ENCODE results near the gene DDOST. TPM values are rescaled to one million over a fixed set of nuclear protein-coding genes. Genes with fewer than 3 reads are reported as not detected.
"Not testable (repeated sequence)": the region's sequence is repeated elsewhere in the genome, so short reads cannot be mapped to it uniquely, and the experiment has no call there.

The DDOST gene
- polyA plus RNA-seq, 1 donor (not counting 4 experiments of a cell fraction or from before 2014, with no cell fraction given): 263 TPM

DNA sequence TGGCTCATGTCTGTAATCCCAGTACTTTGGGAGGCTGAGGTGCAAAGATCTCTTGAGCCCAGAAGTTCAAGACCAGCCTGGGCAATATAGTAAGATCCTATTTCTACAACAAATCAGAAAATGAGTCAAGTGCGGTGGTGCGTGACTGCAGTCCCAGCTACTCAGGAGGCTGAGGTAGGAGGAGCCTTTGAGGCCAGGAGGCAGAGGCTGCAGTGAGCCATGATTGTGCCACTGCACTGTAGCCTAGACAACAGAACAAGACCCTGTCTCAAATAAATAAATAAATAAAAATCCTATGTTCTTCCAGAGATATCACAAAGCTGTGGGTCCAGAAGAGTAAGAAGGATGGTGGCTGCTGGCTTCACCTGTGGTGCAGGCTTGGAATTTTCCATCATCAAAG lies 50.2 kb downstream of the DDOST start:
- dilution Hi-C loops (cut with MboI; ENCODE audit: extremely low pct_ligation_motif_present, low sequenced_read_pairs): no loop called here
- FAIRE-seq: no peak

DNA sequence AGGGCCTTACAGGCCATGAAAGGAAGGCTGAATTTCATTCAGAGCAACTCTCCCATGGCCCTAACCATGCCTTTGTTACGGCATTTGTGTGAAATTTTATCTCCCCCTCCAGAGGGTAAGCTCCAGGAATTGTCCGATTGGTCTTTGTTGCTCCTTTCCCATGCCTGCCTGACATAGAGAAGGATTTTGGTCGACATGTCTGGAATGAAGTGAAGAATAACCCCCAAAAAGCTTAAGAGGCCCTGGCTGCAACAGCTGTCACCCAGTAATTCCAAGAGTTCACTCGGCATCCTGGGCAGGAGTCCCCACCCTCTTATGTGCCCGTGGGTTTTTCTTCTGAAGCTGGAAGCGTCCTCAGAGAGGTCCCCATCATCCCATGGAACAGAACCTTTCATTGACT lies 51.6 kb downstream of the DDOST start:
- Histone ChIP-seq H3K4me2 (ENCODE audit: control insufficient read depth, extremely low read depth, insufficient read depth, low read depth, low read length) (no peak overlapping the region), H3K36me3 (ENCODE audit: control insufficient read depth in 2 of 2, extremely low read depth in 1 of 2, insufficient read depth in 2 of 2, low read length in 2 of 2) (peaks cover 0 to 9% of the 10 kb centered on the region in 2 experiments), H3K4me1 (ENCODE audit: control insufficient read depth, extremely low read depth, insufficient read depth, low read length) (peaks cover 23% of the 10 kb centered on the region), H3K27ac (ENCODE audit: control insufficient read depth, insufficient read depth, low read length) (no peak overlapping the region), H3K9me3 (ENCODE audit: control insufficient read depth, low read depth, low read length) (no peaks in the 10 kb centered on the region), H3K9me1 (ENCODE audit: control insufficient read depth, extremely low read depth, insufficient read depth, low read length) (no peaks in the 10 kb centered on the region), H3K27me3 (ENCODE audit: control insufficient read depth, extremely low read depth, insufficient read depth, low read length) (no peaks in the 10 kb centered on the region), H2AFZ (ENCODE audit: control insufficient read depth, low read length) (no peak overlapping the region), H3K79me2 (ENCODE audit: control insufficient read depth, insufficient read depth, low read length) (no peaks in the 10 kb centered on the region), H3K9ac (ENCODE audit: control insufficient read depth, extremely low read depth, insufficient read depth, low read length) (no peak overlapping the region), H3K4me3 (ENCODE audit: control insufficient read depth in 2 of 3, extremely low read depth in 1 of 3, insufficient read depth in 2 of 3, low read depth in 1 of 3, low read length in 3 of 3) (no peak overlapping the region), H4K20me1 (ENCODE audit: control insufficient read depth, extremely low read depth, insufficient read depth, low read length) (no peaks in the 10 kb centered on the region)
- dilution Hi-C loops (cut with MboI; ENCODE audit: extremely low pct_ligation_motif_present, low sequenced_read_pairs): no loop called here
- no peak for TF ChIP-seq EZH2 (IDR thresholded peaks at IDR 0.05; ENCODE audit: low read length)
- TF ChIP-seq, protein P1, sequence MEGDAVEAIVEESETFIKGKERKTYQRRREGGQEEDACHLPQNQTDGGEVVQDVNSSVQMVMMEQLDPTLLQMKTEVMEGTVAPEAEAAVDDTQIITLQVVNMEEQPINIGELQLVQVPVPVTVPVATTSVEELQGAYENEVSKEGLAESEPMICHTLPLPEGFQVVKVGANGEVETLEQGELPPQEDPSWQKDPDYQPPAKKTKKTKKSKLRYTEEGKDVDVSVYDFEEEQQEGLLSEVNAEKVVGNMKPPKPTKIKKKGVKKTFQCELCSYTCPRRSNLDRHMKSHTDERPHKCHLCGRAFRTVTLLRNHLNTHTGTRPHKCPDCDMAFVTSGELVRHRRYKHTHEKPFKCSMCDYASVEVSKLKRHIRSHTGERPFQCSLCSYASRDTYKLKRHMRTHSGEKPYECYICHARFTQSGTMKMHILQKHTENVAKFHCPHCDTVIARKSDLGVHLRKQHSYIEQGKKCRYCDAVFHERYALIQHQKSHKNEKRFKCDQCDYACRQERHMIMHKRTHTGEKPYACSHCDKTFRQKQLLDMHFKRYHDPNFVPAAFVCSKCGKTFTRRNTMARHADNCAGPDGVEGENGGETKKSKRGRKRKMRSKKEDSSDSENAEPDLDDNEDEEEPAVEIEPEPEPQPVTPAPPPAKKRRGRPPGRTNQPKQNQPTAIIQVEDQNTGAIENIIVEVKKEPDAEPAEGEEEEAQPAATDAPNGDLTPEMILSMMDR (optimal IDR thresholded peaks at IDR 0.05 in 1 of 3, IDR thresholded peaks at IDR 0.05 in 1 of 3, conservative IDR thresholded peaks at IDR 0.05 in 1 of 3; ENCODE audit: extremely low read depth in 1 of 3, insufficient read depth in 2 of 3, low read length in 3 of 3): no peak
- FAIRE-seq (no peak), DNase-seq (ENCODE audit: low read depth, low spot score) (no peak)

More for the DNA sequence above, 50.2 kb downstream of the DDOST start:
- no peak for DNase-seq (ENCODE audit: low read depth, low spot score)
- H3K79me2 ChIP-seq (ENCODE audit: control insufficient read depth, insufficient read depth, low read length): no peaks in the 10 kb centered on the region
- no peaks in the 10 kb centered on the region for H3K27me3 ChIP-seq (ENCODE audit: control insufficient read depth, extremely low read depth, insufficient read depth, low read length)
- peaks cover 19% of the 10 kb centered on the region for H3K4me1 ChIP-seq (ENCODE audit: control insufficient read depth, extremely low read depth, insufficient read depth, low read length)
- H3K4me2 ChIP-seq (ENCODE audit: control insufficient read depth, extremely low read depth, insufficient read depth, low read depth, low read length): no peak overlapping the region
- no peaks in the 10 kb centered on the region for H4K20me1 ChIP-seq (ENCODE audit: control insufficient read depth, extremely low read depth, insufficient read depth, low read length)
- no peaks in the 10 kb centered on the region for H3K9me1 ChIP-seq (ENCODE audit: control insufficient read depth, extremely low read depth, insufficient read depth, low read length)
- peaks cover 0 to 9% of the 10 kb centered on the region in 2 experiments for H3K36me3 ChIP-seq (ENCODE audit: control insufficient read depth in 2 of 2, extremely low read depth in 1 of 2, insufficient read depth in 2 of 2, low read length in 2 of 2)
- no peak overlapping the region for H3K4me3 ChIP-seq (ENCODE audit: control insufficient read depth in 2 of 3, extremely low read depth in 1 of 3, insufficient read depth in 2 of 3, low read depth in 1 of 3, low read length in 3 of 3)
- TF ChIP-seq, protein P1 (optimal IDR thresholded peaks at IDR 0.05 in 1 of 3, IDR thresholded peaks at IDR 0.05 in 1 of 3, conservative IDR thresholded peaks at IDR 0.05 in 1 of 3; ENCODE audit: extremely low read depth in 1 of 3, insufficient read depth in 2 of 3, low read length in 3 of 3): no peak
- no peak for TF ChIP-seq EZH2 (IDR thresholded peaks at IDR 0.05; ENCODE audit: low read length)
- H3K9ac ChIP-seq (ENCODE audit: control insufficient read depth, extremely low read depth, insufficient read depth, low read length): no peak overlapping the region
- H2AFZ ChIP-seq (ENCODE audit: control insufficient read depth, low read length): no peak overlapping the region
- no peaks in the 10 kb centered on the region for H3K9me3 ChIP-seq (ENCODE audit: control insufficient read depth, low read depth, low read length)
- H3K27ac ChIP-seq (ENCODE audit: control insufficient read depth, insufficient read depth, low read length): no peak overlapping the region

DNA sequence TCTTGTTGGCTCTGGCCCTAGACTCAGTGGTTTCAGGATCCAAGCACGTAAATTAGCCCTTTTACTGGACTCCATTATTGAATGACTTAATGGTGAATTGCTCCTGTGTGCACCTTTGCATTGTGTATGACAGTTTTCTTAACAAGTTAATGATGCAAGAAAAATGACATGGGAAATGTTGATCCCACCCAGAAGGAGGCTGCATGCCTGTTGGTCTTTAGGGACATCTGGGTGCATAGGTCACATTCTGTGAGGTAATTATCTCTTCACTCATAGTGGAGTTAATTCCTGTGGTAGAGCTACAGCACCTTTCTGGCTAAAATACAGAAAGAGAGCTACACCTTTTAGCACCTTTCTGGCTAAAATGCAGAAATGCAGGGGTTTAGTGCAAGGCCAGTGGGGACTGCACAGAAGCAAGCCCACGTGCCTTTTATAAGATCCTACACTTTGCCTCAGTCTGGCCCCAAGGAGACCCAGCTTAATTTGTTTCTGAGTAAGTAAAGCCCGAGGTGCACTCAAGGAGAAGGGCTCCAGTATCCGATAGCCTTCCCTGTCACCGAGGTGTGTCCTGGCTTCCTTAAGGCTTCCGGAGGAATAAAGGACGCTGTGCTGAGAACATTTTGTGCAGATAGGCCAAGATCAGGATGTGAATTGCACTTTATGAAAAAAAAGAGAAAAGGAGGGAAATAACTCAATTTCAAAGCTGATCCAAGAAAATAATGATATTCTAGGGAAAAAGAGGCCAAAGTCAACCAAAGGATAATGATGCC lies 54.2 kb downstream of the DDOST start:
- H3K79me2 ChIP-seq (ENCODE audit: control insufficient read depth, insufficient read depth, low read length); H3K27me3 ChIP-seq (ENCODE audit: control insufficient read depth, extremely low read depth, insufficient read depth, low read length); H3K9ac ChIP-seq (ENCODE audit: control insufficient read depth, extremely low read depth, insufficient read depth, low read length); dilution Hi-C loops (cut with MboI; ENCODE audit: extremely low pct_ligation_motif_present, low sequenced_read_pairs); FAIRE-seq; H3K4me2 ChIP-seq (ENCODE audit: control insufficient read depth, extremely low read depth, insufficient read depth, low read depth, low read length); H3K27ac ChIP-seq (ENCODE audit: control insufficient read depth, insufficient read depth, low read length); H4K20me1 ChIP-seq (ENCODE audit: control insufficient read depth, extremely low read depth, insufficient read depth, low read length); H3K9me3 ChIP-seq (ENCODE audit: control insufficient read depth, low read depth, low read length); H2AFZ ChIP-seq (ENCODE audit: control insufficient read depth, low read length); DNase-seq (ENCODE audit: low read depth, low spot score); H3K9me1 ChIP-seq (ENCODE audit: control insufficient read depth, extremely low read depth, insufficient read depth, low read length); H3K36me3 ChIP-seq (ENCODE audit: control insufficient read depth in 2 of 2, extremely low read depth in 1 of 2, insufficient read depth in 2 of 2, low read length in 2 of 2); H3K4me3 ChIP-seq (ENCODE audit: control insufficient read depth in 2 of 3, extremely low read depth in 1 of 3, insufficient read depth in 2 of 3, low read depth in 1 of 3, low read length in 3 of 3): not testable (repeated sequence)
- H3K4me1 ChIP-seq (ENCODE audit: control insufficient read depth, extremely low read depth, insufficient read depth, low read length): peaks cover 27% of the 10 kb centered on the region

All from keratinocyte (primary cell).